Osteocyte (in vitro differentiated cells): ENCODE results near the gene TMEM182. TPM values are rescaled to one million over a fixed set of nuclear protein-coding genes. Genes with fewer than 3 reads are reported as not detected.

Source experiments
- DNase-seq: peaks from one replicate; pipeline ENCODE4 v3.0.0; 2021; ENCODE audit warnings: mixed read lengths; ENCODE audit not compliant: unreplicated experiment; ENCODE audit errors: extremely low spot score
- H3K27ac Mint-ChIP-seq: one replicate; pipeline ENCODE4 v1.8.0; 2021; ENCODE audit warnings: mild to moderate bottlenecking, mixed read lengths; ENCODE audit not compliant: unreplicated experiment
- H3K27me3 Mint-ChIP-seq: one replicate; pipeline ENCODE4 v1.8.0; 2021; ENCODE audit warnings: mixed read lengths; ENCODE audit not compliant: unreplicated experiment
- H3K36me3 Mint-ChIP-seq: one replicate; pipeline ENCODE4 v1.8.0; 2021; ENCODE audit warnings: mixed read lengths; ENCODE audit not compliant: unreplicated experiment
- H3K4me1 Mint-ChIP-seq: one replicate; pipeline ENCODE4 v1.8.0; 2021; ENCODE audit warnings: mixed read lengths; ENCODE audit not compliant: unreplicated experiment
- H3K4me3 Mint-ChIP-seq: one replicate; pipeline ENCODE4 v1.8.0; 2021; ENCODE audit warnings: mild to moderate bottlenecking, moderate library complexity, mixed read lengths; ENCODE audit not compliant: unreplicated experiment
- H3K9me3 Mint-ChIP-seq: one replicate; pipeline ENCODE4 v1.8.0; 2021; ENCODE audit warnings: mixed read lengths; ENCODE audit not compliant: unreplicated experiment
- total RNA-seq: library from RNA; stranded (reverse); gene quantifications from 2 replicates; pipeline ENCODE4 v1.2.1, GENCODE V29; 2021
- TF ChIP-seq, protein P1 (sequence below): fragments of 200-600 bp; sonication (generic); IDR thresholded peaks from 2 replicates; pipeline ENCODE4 v1.5.0; 2021; ENCODE audit warnings: antibody characterized with exemption, mild to moderate bottlenecking, moderate library complexity

The TMEM182 gene
- total RNA-seq, 1 donor from 2014 or later: 2.7 TPM

DNA sequence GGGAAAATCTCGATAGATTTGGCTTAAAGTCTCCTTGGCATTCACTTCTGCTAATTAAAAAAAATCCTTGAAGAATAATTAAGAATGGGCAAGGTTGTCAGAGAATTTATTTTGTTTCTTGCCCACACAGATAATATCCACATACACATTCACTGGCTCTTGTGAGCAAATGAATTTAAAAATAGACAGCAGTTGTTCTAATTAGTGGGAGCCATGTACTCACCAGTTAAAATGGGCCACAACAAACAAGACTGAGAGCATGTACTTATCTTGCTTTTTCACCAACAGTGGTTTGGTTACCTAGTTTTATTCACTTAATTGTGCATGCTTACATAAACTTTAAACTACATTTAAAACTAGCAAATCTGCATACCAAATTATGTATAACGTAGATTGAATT, 53.5 kb downstream of the TMEM182 start:
- TF ChIP-seq, protein P1, sequence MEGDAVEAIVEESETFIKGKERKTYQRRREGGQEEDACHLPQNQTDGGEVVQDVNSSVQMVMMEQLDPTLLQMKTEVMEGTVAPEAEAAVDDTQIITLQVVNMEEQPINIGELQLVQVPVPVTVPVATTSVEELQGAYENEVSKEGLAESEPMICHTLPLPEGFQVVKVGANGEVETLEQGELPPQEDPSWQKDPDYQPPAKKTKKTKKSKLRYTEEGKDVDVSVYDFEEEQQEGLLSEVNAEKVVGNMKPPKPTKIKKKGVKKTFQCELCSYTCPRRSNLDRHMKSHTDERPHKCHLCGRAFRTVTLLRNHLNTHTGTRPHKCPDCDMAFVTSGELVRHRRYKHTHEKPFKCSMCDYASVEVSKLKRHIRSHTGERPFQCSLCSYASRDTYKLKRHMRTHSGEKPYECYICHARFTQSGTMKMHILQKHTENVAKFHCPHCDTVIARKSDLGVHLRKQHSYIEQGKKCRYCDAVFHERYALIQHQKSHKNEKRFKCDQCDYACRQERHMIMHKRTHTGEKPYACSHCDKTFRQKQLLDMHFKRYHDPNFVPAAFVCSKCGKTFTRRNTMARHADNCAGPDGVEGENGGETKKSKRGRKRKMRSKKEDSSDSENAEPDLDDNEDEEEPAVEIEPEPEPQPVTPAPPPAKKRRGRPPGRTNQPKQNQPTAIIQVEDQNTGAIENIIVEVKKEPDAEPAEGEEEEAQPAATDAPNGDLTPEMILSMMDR: no peak
- Mint-ChIP-seq H3K9me3 (no peaks in the 10 kb centered on the region), H3K27ac (no peak overlapping the region), H3K27me3 (no peaks in the 10 kb centered on the region), H3K36me3 (no peaks in the 10 kb centered on the region), H3K4me1 (no peaks in the 10 kb centered on the region), H3K4me3 (no peak overlapping the region)
- no peak for DNase-seq

DNA sequence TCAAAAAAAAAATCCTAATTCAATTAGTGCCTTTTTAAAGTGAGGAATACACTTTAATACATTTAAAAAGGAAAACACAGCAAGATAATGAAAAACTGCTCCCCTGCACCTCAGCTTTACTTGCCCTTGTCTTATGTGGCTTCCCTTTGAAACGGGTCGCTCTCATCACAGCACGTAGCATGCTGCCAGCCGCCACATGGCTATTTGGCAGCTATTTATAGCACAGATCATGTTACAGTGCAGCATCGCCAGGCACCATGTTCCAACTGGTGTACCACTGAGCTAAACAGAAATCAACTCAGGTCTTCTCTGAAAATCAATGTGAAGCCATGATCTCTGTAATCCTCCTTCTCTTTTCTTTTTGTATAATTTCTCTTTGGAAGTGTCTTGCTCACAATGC, 65.1 kb downstream of the TMEM182 start:
- TF ChIP-seq, protein P1: no peak
- H3K36me3 Mint-ChIP-seq: no peaks in the 10 kb centered on the region
- H3K9me3 Mint-ChIP-seq: no peaks in the 10 kb centered on the region
- DNase-seq: no peak
- peaks cover 4% of the 10 kb centered on the region for H3K4me1 Mint-ChIP-seq
- no peaks in the 10 kb centered on the region for H3K27me3 Mint-ChIP-seq
- H3K4me3 Mint-ChIP-seq: no peak overlapping the region
- no peak overlapping the region for H3K27ac Mint-ChIP-seq

DNA sequence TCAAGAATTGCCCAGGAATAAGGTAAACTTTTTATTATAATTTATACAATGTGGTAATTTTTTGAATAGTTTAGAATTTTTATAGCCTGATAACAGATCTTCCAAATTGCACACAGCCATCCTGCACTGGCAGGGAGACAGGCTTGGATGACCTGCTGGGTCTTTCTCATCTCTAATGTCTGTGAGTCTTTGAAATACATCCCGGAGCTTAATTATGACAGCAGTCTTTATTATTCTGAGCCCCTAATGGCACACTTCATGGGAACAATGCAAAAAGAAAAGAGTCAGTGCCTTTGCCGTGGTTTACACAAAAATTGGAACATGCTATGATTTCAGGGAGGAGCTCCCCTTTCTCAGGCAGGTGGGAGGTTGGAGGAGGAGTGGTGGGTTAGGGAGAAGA, 71.0 kb downstream of the TMEM182 start:
- no peaks in the 10 kb centered on the region for H3K9me3 Mint-ChIP-seq
- TF ChIP-seq, protein P1: no peak
- H3K27me3 Mint-ChIP-seq: no peaks in the 10 kb centered on the region
- no peak for DNase-seq
- no peak overlapping the region for H3K4me3 Mint-ChIP-seq
- H3K4me1 Mint-ChIP-seq: no peaks in the 10 kb centered on the region
- H3K27ac Mint-ChIP-seq: no peak overlapping the region
- no peaks in the 10 kb centered on the region for H3K36me3 Mint-ChIP-seq

DNA sequence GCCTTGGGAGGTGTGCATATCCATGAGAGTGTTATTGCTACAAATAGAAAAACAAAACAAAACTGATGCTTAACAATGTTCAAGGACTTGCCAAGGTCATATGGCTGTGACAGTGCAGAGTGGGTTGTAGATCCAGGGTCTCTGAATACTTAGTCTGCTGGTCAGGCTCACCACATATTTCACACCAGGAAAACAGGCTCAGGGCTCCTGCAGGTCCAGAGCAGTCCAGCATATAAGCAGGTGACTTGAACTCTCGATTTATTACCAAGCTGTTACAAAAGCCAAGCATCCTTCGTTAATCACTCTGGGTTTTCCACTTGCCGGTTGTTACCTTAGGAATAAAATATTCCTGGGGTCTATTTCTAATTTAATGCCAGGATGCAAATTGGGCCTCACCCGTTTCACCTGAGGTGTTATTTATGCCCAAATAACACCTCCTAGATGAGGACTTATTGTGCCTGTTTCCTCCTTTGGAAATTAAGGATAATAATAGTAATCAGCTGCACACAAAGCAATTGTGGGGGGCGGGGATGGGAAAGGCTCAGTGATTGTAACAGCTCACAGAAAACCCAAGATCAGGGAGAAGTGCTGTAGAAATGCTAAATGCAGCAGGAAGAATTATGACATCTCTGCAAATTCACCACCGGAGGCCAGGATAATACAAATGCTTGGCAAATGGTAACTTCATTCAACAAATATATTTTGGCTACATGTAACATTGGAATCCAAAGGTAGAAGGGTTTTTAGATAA, 72.9 kb downstream of the TMEM182 start:
- H3K4me1 Mint-ChIP-seq: no peaks in the 10 kb centered on the region
- no peaks in the 10 kb centered on the region for H3K36me3 Mint-ChIP-seq
- no peak for DNase-seq
- H3K27ac Mint-ChIP-seq: no peak overlapping the region
- TF ChIP-seq, protein P1: no peak
- H3K9me3 Mint-ChIP-seq: no peaks in the 10 kb centered on the region
- no peak overlapping the region for H3K4me3 Mint-ChIP-seq
- H3K27me3 Mint-ChIP-seq: no peaks in the 10 kb centered on the region

DNA sequence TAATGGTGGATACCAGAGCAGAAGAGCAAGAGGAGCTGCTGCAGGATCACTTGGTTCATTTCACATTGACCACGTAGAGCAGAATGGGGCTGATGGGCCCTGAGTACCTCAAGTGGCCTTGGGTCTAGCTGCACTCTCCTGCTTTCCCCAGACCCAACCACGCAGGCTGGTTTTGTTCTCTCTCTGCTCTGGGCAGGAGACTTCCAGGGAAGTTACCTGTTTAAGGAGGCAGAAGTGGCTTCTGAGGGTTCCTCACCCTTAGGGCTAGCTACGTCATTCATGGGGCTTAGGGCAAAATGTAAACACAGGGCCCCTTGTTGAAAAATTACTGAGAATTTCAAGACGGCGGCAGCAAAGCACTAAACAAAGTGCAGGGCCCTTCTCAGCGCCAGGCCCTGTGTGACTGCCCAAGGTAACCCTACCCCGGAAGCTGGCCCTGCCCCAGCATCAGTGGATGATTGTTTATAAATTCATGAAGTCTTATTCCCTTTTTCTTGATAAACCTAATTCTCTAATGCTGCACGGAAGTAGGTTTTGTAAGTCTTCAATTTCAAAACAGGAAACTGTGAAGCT, 75.9 kb downstream of the TMEM182 start:
- no peaks in the 10 kb centered on the region for H3K36me3 Mint-ChIP-seq
- H3K27me3 Mint-ChIP-seq: peaks cover 3% of the 10 kb centered on the region
- TF ChIP-seq, protein P1: no peak
- no peak overlapping the region for H3K4me3 Mint-ChIP-seq
- DNase-seq: no peak
- H3K4me1 Mint-ChIP-seq: no peaks in the 10 kb centered on the region
- no peaks in the 10 kb centered on the region for H3K9me3 Mint-ChIP-seq
- H3K27ac Mint-ChIP-seq: no peak overlapping the region
